Uterus (tissue), 2 donors: ENCODE data around the gene NFIA.

Experiments used
- CTCF ChIP-seq, 4 experiments: fragments of 200-600 bp in 2 of 4; fragments of 450-650 bp in 2 of 4; sonication (generic) in 2 of 4; IDR thresholded peaks; one replicate each; pipeline ENCODE4 v1.5.1; 2016 to 2019; ENCODE audit warnings: antibody characterized with exemption in 4 of 4, mild to moderate bottlenecking in 2 of 4, moderate library complexity in 1 of 4
- POLR2A ChIP-seq, 2 donors: fragments of 450-650 bp; IDR thresholded peaks; one replicate each; pipeline ENCODE4 v1.6.1; 2016; ENCODE audit warnings: antibody characterized with exemption in 2 of 2, mild to moderate bottlenecking in 1 of 2, moderate library complexity in 1 of 2

GRCh38 chr1:61451572-61451968, 369.2 kb downstream of the NFIA start:
- TF ChIP-seq CTCF (IDR thresholded peaks at IDR 0.05) (no peak), POLR2A (IDR thresholded peaks at IDR 0.05) (no peak)
